HFFc6 (cell line): ENCODE data around the gene PLEKHA7. TPM values are rescaled to one million over a fixed set of nuclear protein-coding genes. Genes with fewer than 3 reads are reported as not detected.

Experiments used
- DNase-seq: peaks from one replicate; pipeline ENCODE4 v3.0.0-alpha.2; 2018
- H3K27ac Mint-ChIP-seq: 2 replicates; pipeline ENCODE4 v1.8.0; 2020; ENCODE audit warnings: mild to moderate bottlenecking, mixed read lengths
- H3K27me3 Mint-ChIP-seq: 2 replicates; pipeline ENCODE4 v1.8.0; 2021; ENCODE audit warnings: mild to moderate bottlenecking, moderate library complexity, mixed read lengths; ENCODE audit not compliant: insufficient read depth
- H3K36me3 Mint-ChIP-seq: 2 replicates; pipeline ENCODE4 v1.8.0; 2021; ENCODE audit warnings: low read depth, mixed read lengths
- H3K4me1 Mint-ChIP-seq: 2 replicates; pipeline ENCODE4 v1.8.0; 2020; ENCODE audit warnings: low read depth, mixed read lengths
- H3K4me3 Mint-ChIP-seq: 2 replicates; pipeline ENCODE4 v1.8.0; 2020; ENCODE audit warnings: mild to moderate bottlenecking, moderate library complexity, mixed read lengths
- H3K9me3 Mint-ChIP-seq: 2 replicates; pipeline ENCODE4 v1.8.0; 2020; ENCODE audit warnings: mild to moderate bottlenecking, mixed read lengths
- CTCF ChIP-seq: fragments of 200-600 bp; sonication (generic); IDR thresholded peaks from 2 replicates; pipeline ENCODE4 v1.5.0; 2021; ENCODE audit warnings: antibody characterized with exemption, mild to moderate bottlenecking
- total RNA-seq, 6 experiments: library from RNA; stranded (reverse); fragmentation: NEBNext Ultra II Directional; extraction: Animal tissue kit (Norgen Biotek cat#: 25700); gene quantifications; 2 replicates in 1 of 6; 3 replicates in 5 of 6; pipeline ENCODE4 v1.2.3, GENCODE V29; 2021

PLEKHA7 gene
- total RNA-seq, 6 experiments from 2014 or later = 0.07 to 0.24 (median 0.08) TPM; not detected in 3

GRCh38 chr11:16785520-16786128, 228.6 kb downstream of the PLEKHA7 start:
- no peaks in the 10 kb centered on the region for H3K36me3 Mint-ChIP-seq

GRCh38 chr11:16784666-16785065, 229.5 kb downstream of the PLEKHA7 start:
- no peak overlapping the region for H3K27ac Mint-ChIP-seq
- H3K36me3 Mint-ChIP-seq = no peaks in the 10 kb centered on the region
- no peak for DNase-seq
- H3K9me3 Mint-ChIP-seq = no peaks in the 10 kb centered on the region
- peaks cover 2% of the 10 kb centered on the region for H3K27me3 Mint-ChIP-seq
- TF ChIP-seq CTCF = no peak
- no peak overlapping the region for H3K4me3 Mint-ChIP-seq
- H3K4me1 Mint-ChIP-seq = peaks cover 25% of the 10 kb centered on the region

More at GRCh38 chr11:16785520-16786128, 228.6 kb downstream of the PLEKHA7 start:
- Mint-ChIP-seq H3K27ac (no peak overlapping the region), H3K4me3 (no peak overlapping the region), H3K4me1 (peaks cover 25% of the 10 kb centered on the region), H3K27me3 (peaks cover 2% of the 10 kb centered on the region), H3K9me3 (no peaks in the 10 kb centered on the region)
- peak; percentile 94 for TF ChIP-seq CTCF
- DNase-seq = peak; percentile 79

- TF ChIP-seq CTCF = no peak
- DNase-seq = no peak
- no peak overlapping the region for H3K27ac Mint-ChIP-seq
- H3K4me3 Mint-ChIP-seq = no peak overlapping the region
- H3K4me1 Mint-ChIP-seq = peaks cover 23% of the 10 kb centered on the region
- no peaks in the 10 kb centered on the region for H3K9me3 Mint-ChIP-seq
- peaks cover 2% of the 10 kb centered on the region for H3K27me3 Mint-ChIP-seq
- H3K36me3 Mint-ChIP-seq = no peaks in the 10 kb centered on the region
These were observed 230.1 kb downstream of the PLEKHA7 start for GRCh38 chr11:16784097-16784496.

- peaks cover 15% of the 10 kb centered on the region for H3K4me1 Mint-ChIP-seq
- H3K9me3 Mint-ChIP-seq = no peaks in the 10 kb centered on the region
- peaks cover 2% of the 10 kb centered on the region for H3K27me3 Mint-ChIP-seq
- no peak for TF ChIP-seq CTCF
- DNase-seq = no peak
- no peak overlapping the region for H3K27ac Mint-ChIP-seq
- H3K4me3 Mint-ChIP-seq = no peak overlapping the region
- H3K36me3 Mint-ChIP-seq = no peaks in the 10 kb centered on the region
These were observed 230.9 kb downstream of the PLEKHA7 start for GRCh38 chr11:16783321-16783801.

- H3K27me3 Mint-ChIP-seq = peaks cover 2% of the 10 kb centered on the region
- no peak overlapping the region for H3K27ac Mint-ChIP-seq
- no peak for TF ChIP-seq CTCF
- H3K9me3 Mint-ChIP-seq = no peaks in the 10 kb centered on the region
- H3K4me1 Mint-ChIP-seq = peaks cover 4% of the 10 kb centered on the region
- H3K36me3 Mint-ChIP-seq = no peaks in the 10 kb centered on the region
- H3K4me3 Mint-ChIP-seq = no peak overlapping the region
- no peak for DNase-seq
These were observed 232.0 kb downstream of the PLEKHA7 start for GRCh38 chr11:16781936-16782919.
